ENCODE measurements around the gene RASGEF1B.
"Not testable (repeated sequence)": the region's sequence is repeated elsewhere in the genome, so short reads cannot be mapped to it uniquely, and the experiment has no call there.

GRCh38 chr4:81473331-81474265, 1.9 kb upstream of the RASGEF1B start:
- not testable (repeated sequence) for TF ChIP-seq CTCF, POLR2A (IDR thresholded peaks at IDR 0.05)

All from transverse colon (tissue), 3 donors.